Muscle layer of colon (tissue), 2 donors: ENCODE measurements around the gene PHACTR3.

Experiments used
- H3K27ac ChIP-seq: one replicate; pipeline ENCODE4 v1.7.0; 2013; ENCODE audit warnings: low read depth, mild to moderate bottlenecking, low read length, moderate library complexity
- H3K27me3 ChIP-seq, 2 donors: one replicate each; pipeline ENCODE4 v1.7.0; 2013; ENCODE audit warnings: low read length in 2 of 2, mild to moderate bottlenecking in 2 of 2; ENCODE audit not compliant: insufficient read depth in 2 of 2, control insufficient read depth in 1 of 2
- H3K36me3 ChIP-seq: one replicate; pipeline ENCODE4 v1.7.0; 2013; ENCODE audit warnings: mild to moderate bottlenecking, low read length; ENCODE audit not compliant: insufficient read depth
- H3K4me1 ChIP-seq: one replicate; pipeline ENCODE4 v1.7.0; 2013; ENCODE audit warnings: mild to moderate bottlenecking, low read length; ENCODE audit not compliant: insufficient read depth
- H3K4me3 ChIP-seq, 2 donors: one replicate each; pipeline ENCODE4 v1.7.0; 2013; ENCODE audit warnings: low read length in 2 of 2, low read depth in 1 of 2, mild to moderate bottlenecking in 1 of 2, moderate library complexity in 1 of 2
- H3K9ac ChIP-seq: one replicate; pipeline ENCODE4 v1.7.0; 2013; ENCODE audit warnings: low read length
- H3K9me3 ChIP-seq: one replicate; pipeline ENCODE4 v1.7.0; 2013; ENCODE audit warnings: mild to moderate bottlenecking, low read length
- donor health status: abdominal sarcoma.
- donor health status: Adenocarcinoma of cecum.

PHACTR3 gene

GRCh38 chr20:59692139-59692538 is 87.8 kb downstream of the PHACTR3 start:
- H3K36me3 ChIP-seq = no peaks in the 10 kb centered on the region
- H3K4me1 ChIP-seq = no peaks in the 10 kb centered on the region
- H3K27ac ChIP-seq = no peak overlapping the region
- no peak overlapping the region for H3K4me3 ChIP-seq
- H3K27me3 ChIP-seq = no peaks in the 10 kb centered on the region
- H3K9ac ChIP-seq = no peak overlapping the region
- H3K9me3 ChIP-seq = no peaks in the 10 kb centered on the region

- Histone ChIP-seq H3K9me3 (no peaks in the 10 kb centered on the region), H3K27ac (no peak overlapping the region), H3K4me3 (no peak overlapping the region), H3K4me1 (no peaks in the 10 kb centered on the region), H3K27me3 (no peaks in the 10 kb centered on the region), H3K9ac (no peak overlapping the region), H3K36me3 (no peaks in the 10 kb centered on the region)
Observed at GRCh38 chr20:59693587-59693986, 89.2 kb downstream of the PHACTR3 start.

- Histone ChIP-seq H3K27ac (no peak overlapping the region), H3K9ac (no peak overlapping the region), H3K36me3 (no peaks in the 10 kb centered on the region), H3K9me3 (no peaks in the 10 kb centered on the region), H3K4me3 (no peak overlapping the region), H3K4me1 (no peaks in the 10 kb centered on the region), H3K27me3 (no peaks in the 10 kb centered on the region)
Observed at GRCh38 chr20:59696476-59696875, 92.1 kb downstream of the PHACTR3 start.

GRCh38 chr20:59697068-59697467 is 92.7 kb downstream of the PHACTR3 start:
- no peaks in the 10 kb centered on the region for H3K4me1 ChIP-seq
- H3K4me3 ChIP-seq = no peak overlapping the region
- no peak overlapping the region for H3K9ac ChIP-seq
- H3K27ac ChIP-seq = no peak overlapping the region
- H3K36me3 ChIP-seq = no peaks in the 10 kb centered on the region
- no peaks in the 10 kb centered on the region for H3K27me3 ChIP-seq
- H3K9me3 ChIP-seq = no peaks in the 10 kb centered on the region

GRCh38 chr20:59698598-59698997 is 94.3 kb downstream of the PHACTR3 start:
- no peak overlapping the region for H3K4me3 ChIP-seq

GRCh38 chr20:59701236-59701635 is 96.9 kb downstream of the PHACTR3 start:
- H3K9me3 ChIP-seq = no peaks in the 10 kb centered on the region
- no peaks in the 10 kb centered on the region for H3K27me3 ChIP-seq
- H3K9ac ChIP-seq = no peak overlapping the region
- no peaks in the 10 kb centered on the region for H3K36me3 ChIP-seq
- H3K4me1 ChIP-seq = no peaks in the 10 kb centered on the region
- H3K27ac ChIP-seq = no peak overlapping the region
- no peak overlapping the region for H3K4me3 ChIP-seq

More at GRCh38 chr20:59698598-59698997, 94.3 kb downstream of the PHACTR3 start:
- Histone ChIP-seq H3K9me3 (no peaks in the 10 kb centered on the region), H3K9ac (no peak overlapping the region), H3K27me3 (no peaks in the 10 kb centered on the region), H3K36me3 (no peaks in the 10 kb centered on the region), H3K4me1 (no peaks in the 10 kb centered on the region), H3K27ac (no peak overlapping the region)

GRCh38 chr20:59703046-59703445 is 98.7 kb downstream of the PHACTR3 start:
- Histone ChIP-seq H3K27ac (no peak overlapping the region), H3K4me1 (no peaks in the 10 kb centered on the region), H3K4me3 (no peak overlapping the region), H3K9me3 (no peaks in the 10 kb centered on the region), H3K9ac (no peak overlapping the region), H3K36me3 (no peaks in the 10 kb centered on the region), H3K27me3 (no peaks in the 10 kb centered on the region)

GRCh38 chr20:59705651-59706399 is 101.5 kb downstream of the PHACTR3 start:
- Histone ChIP-seq H3K4me1 (no peaks in the 10 kb centered on the region), H3K9ac (no peak overlapping the region), H3K36me3 (no peaks in the 10 kb centered on the region), H3K27ac (no peak overlapping the region), H3K9me3 (no peaks in the 10 kb centered on the region), H3K4me3 (no peak overlapping the region), H3K27me3 (no peaks in the 10 kb centered on the region)

GRCh38 chr20:59706400-59706693 is 102.0 kb downstream of the PHACTR3 start:
- H3K9me3 ChIP-seq = no peaks in the 10 kb centered on the region
- H3K27me3 ChIP-seq = no peaks in the 10 kb centered on the region
- no peak overlapping the region for H3K27ac ChIP-seq
- no peaks in the 10 kb centered on the region for H3K36me3 ChIP-seq
- no peak overlapping the region for H3K4me3 ChIP-seq
- H3K4me1 ChIP-seq = no peaks in the 10 kb centered on the region
- H3K9ac ChIP-seq = no peak overlapping the region

GRCh38 chr20:59708326-59708725 is 104.0 kb downstream of the PHACTR3 start:
- Histone ChIP-seq H3K9me3 (peaks cover 5% of the 10 kb centered on the region), H3K36me3 (no peaks in the 10 kb centered on the region), H3K9ac (no peak overlapping the region), H3K27ac (no peak overlapping the region), H3K4me1 (no peaks in the 10 kb centered on the region), H3K27me3 (no peaks in the 10 kb centered on the region), H3K4me3 (no peak overlapping the region)

GRCh38 chr20:59709636-59710035 is 105.3 kb downstream of the PHACTR3 start:
- Histone ChIP-seq H3K9ac (no peak overlapping the region), H3K9me3 (peaks cover 5% of the 10 kb centered on the region), H3K27ac (no peak overlapping the region), H3K27me3 (no peaks in the 10 kb centered on the region), H3K4me3 (no peak overlapping the region), H3K36me3 (no peaks in the 10 kb centered on the region), H3K4me1 (no peaks in the 10 kb centered on the region)

- H3K9me3 ChIP-seq = no peaks in the 10 kb centered on the region
- H3K4me3 ChIP-seq = no peak overlapping the region
- H3K9ac ChIP-seq = no peak overlapping the region
- H3K36me3 ChIP-seq = no peaks in the 10 kb centered on the region
- H3K4me1 ChIP-seq = no peaks in the 10 kb centered on the region
- H3K27me3 ChIP-seq = no peaks in the 10 kb centered on the region
- no peak overlapping the region for H3K27ac ChIP-seq
Observed at GRCh38 chr20:59718071-59718470, 113.7 kb downstream of the PHACTR3 start.
